Measurements from ENCODE around the gene SETD6. TPM values are rescaled to one million over a fixed set of nuclear protein-coding genes. Genes with fewer than 3 reads are reported as not detected.
A peak's percentile ranks its signal among the peaks of the same experiment; 100 is the strongest.

SETD6 gene
- total RNA-seq, 4 donors from 2014 or later: 30.8 to 40.2 (median 38.4) TPM

GRCh38 chr16:58471209-58471975 lies 43.9 kb upstream of the SETD6 start:
- DNase-seq (no peak), ATAC-seq (no peak)
- Histone ChIP-seq H3K27ac (peak overlapping the region in 2 of 4 donors; percentile 44), H3K4me3 (no peak overlapping the region), H3K27me3 (peaks cover 7 to 22% (median 9%) of the 10 kb centered on the region in 3 donors), H3K4me1 (no peaks in the 10 kb centered on the region), H3K9me3 (no peaks in the 10 kb centered on the region), H3K36me3 (no peaks in the 10 kb centered on the region)
- in situ Hi-C loops (cut with MboI; ENCODE audit: low sequenced_read_pairs in 4 of 4) (no loop called here), intact Hi-C loops (cut with DNase I; ENCODE audit: low total_unique reads) (no loop called here)
- TF ChIP-seq POLR2A (IDR thresholded peaks at IDR 0.05): no peak
- TF ChIP-seq, protein P1, sequence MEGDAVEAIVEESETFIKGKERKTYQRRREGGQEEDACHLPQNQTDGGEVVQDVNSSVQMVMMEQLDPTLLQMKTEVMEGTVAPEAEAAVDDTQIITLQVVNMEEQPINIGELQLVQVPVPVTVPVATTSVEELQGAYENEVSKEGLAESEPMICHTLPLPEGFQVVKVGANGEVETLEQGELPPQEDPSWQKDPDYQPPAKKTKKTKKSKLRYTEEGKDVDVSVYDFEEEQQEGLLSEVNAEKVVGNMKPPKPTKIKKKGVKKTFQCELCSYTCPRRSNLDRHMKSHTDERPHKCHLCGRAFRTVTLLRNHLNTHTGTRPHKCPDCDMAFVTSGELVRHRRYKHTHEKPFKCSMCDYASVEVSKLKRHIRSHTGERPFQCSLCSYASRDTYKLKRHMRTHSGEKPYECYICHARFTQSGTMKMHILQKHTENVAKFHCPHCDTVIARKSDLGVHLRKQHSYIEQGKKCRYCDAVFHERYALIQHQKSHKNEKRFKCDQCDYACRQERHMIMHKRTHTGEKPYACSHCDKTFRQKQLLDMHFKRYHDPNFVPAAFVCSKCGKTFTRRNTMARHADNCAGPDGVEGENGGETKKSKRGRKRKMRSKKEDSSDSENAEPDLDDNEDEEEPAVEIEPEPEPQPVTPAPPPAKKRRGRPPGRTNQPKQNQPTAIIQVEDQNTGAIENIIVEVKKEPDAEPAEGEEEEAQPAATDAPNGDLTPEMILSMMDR (IDR thresholded peaks at IDR 0.05 in 4 of 5, conservative IDR thresholded peaks at IDR 0.05 in 1 of 5): no peak

- Histone ChIP-seq H3K27ac (peak overlapping the region in 3 of 4 donors; percentile 25 to 44 (median 44)), H3K4me1 (no peaks in the 10 kb centered on the region), H3K36me3 (no peaks in the 10 kb centered on the region), H3K4me3 (no peak overlapping the region), H3K9me3 (no peaks in the 10 kb centered on the region), H3K27me3 (peaks cover 0 to 13% (median 5%) of the 10 kb centered on the region in 3 donors)
- intact Hi-C loops (cut with DNase I; ENCODE audit: low total_unique reads): no loop called here
- ATAC-seq (no peak), DNase-seq (no peak)
- TF ChIP-seq, protein P1 (IDR thresholded peaks at IDR 0.05 in 4 of 5, conservative IDR thresholded peaks at IDR 0.05 in 1 of 5): no peak
- TF ChIP-seq POLR2A (IDR thresholded peaks at IDR 0.05): no peak
- in situ Hi-C loops (cut with MboI; ENCODE audit: low sequenced_read_pairs in 4 of 4): no loop called here
Observed at GRCh38 chr16:58472266-58472665, 43.1 kb upstream of the SETD6 start.

DNA sequence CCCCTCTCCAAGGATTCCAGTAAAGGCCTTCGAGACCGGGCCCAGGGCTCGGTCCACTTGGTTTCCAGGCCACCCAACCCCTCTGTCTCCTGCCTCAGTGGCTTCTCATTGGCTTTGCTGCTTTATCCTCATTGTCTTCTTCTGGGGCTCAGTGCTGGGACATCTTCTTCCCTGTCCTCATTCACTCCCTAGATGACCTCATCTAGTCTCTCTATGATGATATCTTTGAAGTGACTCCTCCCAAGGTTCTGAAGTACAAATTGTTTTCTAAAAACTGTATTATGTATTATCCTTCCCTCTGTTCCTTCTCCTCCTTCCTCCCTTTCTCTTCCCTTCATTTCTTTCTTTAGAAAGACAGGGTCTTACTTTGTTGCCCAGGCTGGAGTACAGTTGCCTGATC lies 42.5 kb upstream of the SETD6 start:
- intact Hi-C loops (cut with DNase I; ENCODE audit: low total_unique reads): no loop called here
- H3K4me3 ChIP-seq: no peak overlapping the region
- in situ Hi-C loops (cut with MboI; ENCODE audit: low sequenced_read_pairs in 4 of 4): no loop called here

GRCh38 chr16:58474296-58474695 lies 41.0 kb upstream of the SETD6 start:
- H3K27me3 ChIP-seq: peaks cover 0 to 3% (median 0%) of the 10 kb centered on the region in 3 donors
- no peaks in the 10 kb centered on the region for H3K4me1 ChIP-seq
- in situ Hi-C loops (cut with MboI; ENCODE audit: low sequenced_read_pairs in 4 of 4) (no loop called here), intact Hi-C loops (cut with DNase I; ENCODE audit: low total_unique reads) (no loop called here)
- no peak overlapping the region for H3K4me3 ChIP-seq
- no peak for ATAC-seq
- DNase-seq: no peak
- TF ChIP-seq, protein P1 (IDR thresholded peaks at IDR 0.05 in 4 of 5, conservative IDR thresholded peaks at IDR 0.05 in 1 of 5): no peak
- TF ChIP-seq POLR2A (IDR thresholded peaks at IDR 0.05): no peak
- H3K36me3 ChIP-seq: no peaks in the 10 kb centered on the region
- H3K9me3 ChIP-seq: no peaks in the 10 kb centered on the region
- peak overlapping the region in 3 of 4 donors; percentile 44 to 54 (median 44) for H3K27ac ChIP-seq

More for the DNA sequence above, 42.5 kb upstream of the SETD6 start:
- DNase-seq: no peak
- H3K27me3 ChIP-seq: peaks cover 0 to 8% (median 5%) of the 10 kb centered on the region in 3 donors
- peak overlapping the region in 3 of 4 donors; percentile 44 to 54 (median 44) for H3K27ac ChIP-seq
- no peaks in the 10 kb centered on the region for H3K4me1 ChIP-seq
- H3K36me3 ChIP-seq: no peaks in the 10 kb centered on the region
- no peak for ATAC-seq
- TF ChIP-seq, protein P1 (IDR thresholded peaks at IDR 0.05 in 4 of 5, conservative IDR thresholded peaks at IDR 0.05 in 1 of 5): no peak
- TF ChIP-seq POLR2A (IDR thresholded peaks at IDR 0.05): no peak
- no peaks in the 10 kb centered on the region for H3K9me3 ChIP-seq

All from gastrocnemius medialis (tissue), 4 donors.